K562 (cell line): ENCODE results near the gene LMLN.

Source experiments
- HOXB6 ChIP-seq: fragments of 250-450 bp; sonication (Bioruptor Pico); IDR thresholded peaks from 2 replicates; pipeline ENCODE4 v1.5.1; 2022; ENCODE audit warnings: mild to moderate bottlenecking, borderline replicate concordance
- TAF1 ChIP-seq: IDR thresholded peaks from 2 replicates; pipeline ENCODE4 v1.6.1; 2011; ENCODE audit warnings: mild to moderate bottlenecking, low read length, moderate library complexity; ENCODE audit not compliant: insufficient read depth, control insufficient read depth, severe bottlenecking; ENCODE audit errors: extremely low read depth

GRCh38 chr3:198018416-198018815 lies 58.4 kb downstream of the LMLN start:
- TF ChIP-seq TAF1 (no peak), HOXB6 (no peak)
